H1 (cell line): Measurements from ENCODE around the gene RASGRP1.

Source experiments
- EZH2 ChIP-seq: fragments of 200-600 bp; sonication (generic); IDR thresholded peaks from 2 replicates; pipeline ENCODE4 v1.7.1; 2012; ENCODE audit warnings: low read depth, mild to moderate bottlenecking, moderate library complexity, low read length, inconsistent platforms; ENCODE audit not compliant: severe bottlenecking
- GABPA ChIP-seq: IDR thresholded peaks from 2 replicates; pipeline ENCODE4 v1.6.1; 2011; ENCODE audit warnings: mild to moderate bottlenecking, low read length, moderate library complexity, borderline replicate concordance; ENCODE audit not compliant: insufficient read depth
- POLR2AphosphoS5 ChIP-seq: IDR thresholded peaks from 2 replicates; pipeline ENCODE4 v1.6.1; 2011; ENCODE audit warnings: low read depth, low read length
- POU5F1 ChIP-seq: IDR thresholded peaks from 2 replicates; pipeline ENCODE4 v1.6.1; 2011; ENCODE audit warnings: low read depth, mild to moderate bottlenecking, low read length, moderate library complexity
- RAD21 ChIP-seq, 2 experiments: IDR thresholded peaks in 1 of 2; conservative IDR thresholded peaks in 1 of 2; 2 replicates each; pipeline ENCODE4 v1.6.1; 2011; ENCODE audit warnings: low read depth in 2 of 2, low read length in 2 of 2, improper control_type of control experiment in 1 of 2, inconsistent platforms in 1 of 2, mild to moderate bottlenecking in 1 of 2, moderate library complexity in 1 of 2
- RXRA ChIP-seq: IDR thresholded peaks from 2 replicates; pipeline ENCODE4 v1.6.1; 2011; ENCODE audit warnings: low read depth, mild to moderate bottlenecking, low read length, moderate library complexity; ENCODE audit not compliant: insufficient read depth
- SIRT6 ChIP-seq: IDR thresholded peaks from one replicate; pipeline ENCODE4 v1.7.1; 2012; ENCODE audit warnings: low read length, inconsistent platforms
- TF ChIP-seq, protein P1 (sequence below), 3 experiments: IDR thresholded peaks; 1 replicate in 2 of 3; 2 replicates in 1 of 3; pipeline versions ENCODE4 v1.5.1 to v1.6.1; 2011; ENCODE audit warnings: low read length in 3 of 3, mild to moderate bottlenecking in 3 of 3, inconsistent platforms in 2 of 3, low read depth in 1 of 3, moderate library complexity in 1 of 3; ENCODE audit not compliant: insufficient read depth in 1 of 3; ENCODE audit errors: control extremely low read depth in 1 of 3
- TF ChIP-seq, protein P2 (sequence below): IDR thresholded peaks from 2 replicates; pipeline ENCODE4 v1.6.1; 2012; ENCODE audit warnings: inconsistent platforms

DNA sequence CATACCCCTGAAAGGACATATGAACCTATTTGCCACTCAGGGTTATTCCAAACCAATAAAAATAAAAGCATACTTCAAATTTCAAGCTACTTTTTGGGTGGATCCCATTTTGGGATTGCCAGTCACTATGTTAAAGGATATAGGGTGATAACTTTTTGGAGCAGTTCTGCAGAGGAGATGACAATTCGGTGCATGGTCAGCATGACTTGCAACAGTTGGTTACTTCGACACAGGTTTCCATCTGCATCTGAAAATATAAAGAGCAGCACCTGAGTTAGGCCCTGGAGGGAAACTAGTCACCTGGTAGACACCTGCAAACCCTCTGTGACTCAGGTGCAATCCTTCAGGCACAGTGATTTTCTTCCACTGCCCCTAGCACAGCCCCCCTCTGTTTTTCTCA lies 38.5 kb downstream of the RASGRP1 start:
- TF ChIP-seq POU5F1 (no peak), RAD21 (IDR thresholded peaks at IDR 0.05 in 1 of 2, conservative IDR thresholded peaks at IDR 0.05 in 1 of 2; ENCODE audit: low read depth in 2 of 2, low read length in 2 of 2) (no peak), EZH2 (no peak), SIRT6 (no peak), POLR2AphosphoS5 (no peak), GABPA (no peak), RXRA (no peak)
- TF ChIP-seq, protein P1, sequence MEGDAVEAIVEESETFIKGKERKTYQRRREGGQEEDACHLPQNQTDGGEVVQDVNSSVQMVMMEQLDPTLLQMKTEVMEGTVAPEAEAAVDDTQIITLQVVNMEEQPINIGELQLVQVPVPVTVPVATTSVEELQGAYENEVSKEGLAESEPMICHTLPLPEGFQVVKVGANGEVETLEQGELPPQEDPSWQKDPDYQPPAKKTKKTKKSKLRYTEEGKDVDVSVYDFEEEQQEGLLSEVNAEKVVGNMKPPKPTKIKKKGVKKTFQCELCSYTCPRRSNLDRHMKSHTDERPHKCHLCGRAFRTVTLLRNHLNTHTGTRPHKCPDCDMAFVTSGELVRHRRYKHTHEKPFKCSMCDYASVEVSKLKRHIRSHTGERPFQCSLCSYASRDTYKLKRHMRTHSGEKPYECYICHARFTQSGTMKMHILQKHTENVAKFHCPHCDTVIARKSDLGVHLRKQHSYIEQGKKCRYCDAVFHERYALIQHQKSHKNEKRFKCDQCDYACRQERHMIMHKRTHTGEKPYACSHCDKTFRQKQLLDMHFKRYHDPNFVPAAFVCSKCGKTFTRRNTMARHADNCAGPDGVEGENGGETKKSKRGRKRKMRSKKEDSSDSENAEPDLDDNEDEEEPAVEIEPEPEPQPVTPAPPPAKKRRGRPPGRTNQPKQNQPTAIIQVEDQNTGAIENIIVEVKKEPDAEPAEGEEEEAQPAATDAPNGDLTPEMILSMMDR (IDR thresholded peaks at IDR 0.05; ENCODE audit: control extremely low read depth in 1 of 3, insufficient read depth in 1 of 3, low read depth in 1 of 3, low read length in 3 of 3), result no peak
- TF ChIP-seq, protein P2, sequence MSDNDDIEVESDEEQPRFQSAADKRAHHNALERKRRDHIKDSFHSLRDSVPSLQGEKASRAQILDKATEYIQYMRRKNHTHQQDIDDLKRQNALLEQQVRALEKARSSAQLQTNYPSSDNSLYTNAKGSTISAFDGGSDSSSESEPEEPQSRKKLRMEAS, result no peak
